AG09309 (cell line): Measurements from ENCODE around the gene CCDC124.

Source experiments
- DNase-seq: peaks from one replicate; pipeline ENCODE4 v3.0.0-alpha.2; 2010; ENCODE audit warnings: low read depth
- H3K4me3 ChIP-seq: 2 replicates; pipeline ENCODE4 v1.5.1; 2011; ENCODE audit warnings: mild to moderate bottlenecking, low read depth, low read length, moderate library complexity; ENCODE audit not compliant: control insufficient read depth
- CTCF ChIP-seq: IDR thresholded peaks from 2 replicates; pipeline ENCODE4 v1.5.1; 2011; ENCODE audit warnings: mild to moderate bottlenecking, low read depth, low read length, inconsistent platforms; ENCODE audit not compliant: insufficient read depth, control insufficient read depth; ENCODE audit errors: missing control alignments

The CCDC124 gene

DNA sequence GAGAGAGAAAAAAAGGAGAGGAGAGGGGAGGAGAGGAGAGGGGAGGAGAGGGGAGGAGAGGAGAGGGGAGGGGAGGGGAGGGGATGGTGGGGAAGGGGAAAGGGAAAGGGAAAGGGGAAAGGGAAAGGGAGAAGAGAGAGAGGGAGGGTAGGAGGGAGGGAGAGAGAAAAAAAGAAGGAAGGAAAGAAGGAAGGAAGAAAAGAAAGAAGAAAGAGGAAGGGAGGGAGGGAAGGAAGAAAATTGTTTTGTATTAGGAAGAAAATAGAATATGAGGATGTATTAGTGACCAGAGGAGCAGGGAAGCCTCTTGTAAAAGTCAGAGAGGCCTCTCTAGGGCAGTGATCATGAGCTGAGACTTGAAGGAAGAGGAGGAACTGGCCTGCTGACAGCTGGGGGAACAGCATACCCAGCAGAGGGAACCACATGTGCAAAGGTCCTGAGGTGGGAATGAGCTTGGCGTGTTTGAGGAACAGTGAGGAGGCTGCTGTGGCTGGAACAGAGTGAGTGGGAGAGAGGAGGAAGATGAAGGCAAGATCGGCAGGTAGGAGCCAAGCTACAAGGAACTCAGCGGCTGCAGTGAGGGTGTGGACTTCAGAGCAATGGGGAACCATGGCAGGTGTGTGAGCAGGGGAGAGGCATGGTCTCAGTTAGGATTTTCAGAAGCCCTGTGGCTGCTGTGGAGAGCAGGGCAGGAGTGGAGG is 24.5 kb downstream of the CCDC124 start:
- no peak for DNase-seq
- H3K4me3 ChIP-seq: no peak overlapping the region
- no peak for TF ChIP-seq CTCF

DNA sequence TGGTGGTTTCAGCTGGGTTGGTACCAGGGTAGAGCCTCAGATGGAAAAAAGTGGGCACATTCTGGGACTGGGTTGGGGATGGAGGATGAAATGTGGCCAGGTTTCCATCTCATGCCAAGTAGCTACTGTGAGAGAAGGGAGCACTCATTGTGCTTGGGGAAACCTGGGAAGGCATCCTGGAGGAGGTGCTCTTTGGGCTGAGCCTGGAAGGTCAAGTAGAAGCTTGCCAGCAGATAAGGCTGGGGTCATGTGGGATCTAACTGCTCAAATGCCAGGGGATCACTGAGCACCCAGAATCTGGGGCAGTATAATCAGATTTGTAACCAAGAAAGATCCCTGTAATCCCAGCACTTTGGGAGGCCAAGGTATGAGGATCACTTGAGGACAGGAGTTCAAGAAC is 25.1 kb downstream of the CCDC124 start:
- no peak for DNase-seq
- no peak overlapping the region for H3K4me3 ChIP-seq
- no peak for TF ChIP-seq CTCF

GRCh38 chr19:17963936-17964691 is 31.3 kb downstream of the CCDC124 start:
- no peak for TF ChIP-seq CTCF
- no peak for DNase-seq

DNA sequence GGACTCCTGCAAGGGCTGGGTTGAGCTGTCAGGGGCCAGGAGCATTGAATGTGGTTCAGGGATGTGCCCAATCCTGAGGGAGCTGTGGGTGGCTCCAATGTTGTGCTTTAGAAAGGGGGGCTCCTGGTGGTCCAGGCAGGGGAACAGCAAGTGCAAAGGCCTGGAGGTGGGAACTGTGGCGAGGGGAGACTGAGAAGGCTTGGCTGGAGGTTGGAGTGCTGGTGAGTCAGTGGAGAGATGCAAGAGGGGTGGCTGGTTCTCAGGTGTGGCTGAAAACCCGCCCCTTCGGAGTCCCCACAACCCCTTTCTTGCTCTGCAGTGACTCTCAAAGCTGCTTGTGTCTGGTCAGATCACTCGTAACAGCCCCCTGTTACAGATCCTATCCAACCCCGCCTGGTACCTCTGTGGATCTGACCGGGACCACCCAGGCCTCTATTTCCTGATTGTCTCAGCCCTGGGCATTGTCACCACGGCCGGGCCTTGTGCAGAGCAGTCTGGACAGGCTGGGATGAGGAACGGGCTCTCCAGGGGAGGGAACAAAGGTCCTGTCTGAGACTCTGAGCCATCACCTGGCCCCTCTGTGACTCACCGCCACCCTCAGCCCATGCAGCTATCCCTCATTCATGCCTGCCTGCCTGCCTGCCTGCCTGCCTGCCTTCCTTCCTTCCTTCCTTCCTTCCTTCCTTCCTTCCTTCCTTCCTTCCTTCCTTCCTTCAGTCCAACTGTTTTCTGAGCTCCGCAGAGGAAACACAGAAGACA is 32.7 kb downstream of the CCDC124 start:
- no peak for DNase-seq
- no peak for TF ChIP-seq CTCF

More at GRCh38 chr19:17963936-17964691, 31.3 kb downstream of the CCDC124 start:
- H3K4me3 ChIP-seq: no peak overlapping the region

GRCh38 chr19:17966129-17966483 is 33.3 kb downstream of the CCDC124 start:
- DNase-seq: no peak
- no peak overlapping the region for H3K4me3 ChIP-seq
- TF ChIP-seq CTCF: no peak

More for the DNA sequence above, 32.7 kb downstream of the CCDC124 start:
- H3K4me3 ChIP-seq: no peak overlapping the region

GRCh38 chr19:17966550-17967256 is 33.9 kb downstream of the CCDC124 start, which contains the start of gene KCNN1:
KCNN1 (plus strand) TSS chr19:17967107; CDS start chr19:17973889, 6,782 bp downstream.
- no peak for TF ChIP-seq CTCF
- no peak for DNase-seq
- H3K4me3 ChIP-seq: no peak within 1 kb of the TSS
